ENCODE data around the gene PAQR9.
"Not testable (repeated sequence)": the region's sequence is repeated elsewhere in the genome, so short reads cannot be mapped to it uniquely, and the experiment has no call there.

PAQR9 gene

GRCh38 chr3:142963516-142964448 is at the start of gene PAQR9:
PAQR9 (minus strand) TSS chr3:142963674; CDS start chr3:142963336, 338 bp downstream.
- no peak for DNase-seq (ENCODE audit: low read depth in 1 of 2, low spot score in 1 of 2)

GRCh38 chr3:143011705-143012104 is 48.2 kb upstream of the PAQR9 start:
- no peak for DNase-seq (ENCODE audit: low read depth in 1 of 2, low spot score in 1 of 2)

GRCh38 chr3:143010024-143010423 is 46.5 kb upstream of the PAQR9 start:
- DNase-seq (ENCODE audit: low read depth in 1 of 2, low spot score in 1 of 2) = no peak

GRCh38 chr3:143004823-143005222 is 41.3 kb upstream of the PAQR9 start:
- DNase-seq (ENCODE audit: low read depth in 1 of 2, low spot score in 1 of 2) = no peak

- no peak for DNase-seq (ENCODE audit: low read depth in 1 of 2, low spot score in 1 of 2)
These were observed 39.3 kb upstream of the PAQR9 start for GRCh38 chr3:143002727-143003126.

- DNase-seq (ENCODE audit: low read depth in 1 of 2, low spot score in 1 of 2) = no peak
These were observed 38.7 kb upstream of the PAQR9 start for GRCh38 chr3:143002083-143002712.

- peak; percentile 75 for DNase-seq (ENCODE audit: low read depth in 1 of 2, low spot score in 1 of 2)
These were observed 38.1 kb upstream of the PAQR9 start, which contains the start of gene U2SURP for GRCh38 chr3:143001369-143002082. U2SURP (plus strand) TSS chr3:143001570; CDS start chr3:143001629, 59 bp downstream.

- DNase-seq (ENCODE audit: low read depth in 1 of 2, low spot score in 1 of 2) = no peak
These were observed 37.5 kb upstream of the PAQR9 start for GRCh38 chr3:143001034-143001368.

GRCh38 chr3:143000528-143000927 is 37.1 kb upstream of the PAQR9 start:
- no peak for DNase-seq (ENCODE audit: low read depth in 1 of 2, low spot score in 1 of 2)

- DNase-seq (ENCODE audit: low read depth in 1 of 2, low spot score in 1 of 2) = no peak
These were observed 36.4 kb upstream of the PAQR9 start for GRCh38 chr3:142999881-143000280.

GRCh38 chr3:142998439-142998838 is 35.0 kb upstream of the PAQR9 start:
- no peak for DNase-seq (ENCODE audit: low read depth in 1 of 2, low spot score in 1 of 2)

GRCh38 chr3:142997330-142997729 is 33.9 kb upstream of the PAQR9 start:
- DNase-seq (ENCODE audit: low read depth in 1 of 2, low spot score in 1 of 2) = no peak

- peak in 1 of 2 donors; percentile 16 for DNase-seq (ENCODE audit: low read depth in 1 of 2, low spot score in 1 of 2)
These were observed 30.5 kb upstream of the PAQR9 start for GRCh38 chr3:142993958-142994442.

- no peak for DNase-seq (ENCODE audit: low read depth in 1 of 2, low spot score in 1 of 2)
These were observed 28.8 kb upstream of the PAQR9 start for GRCh38 chr3:142992323-142992722.

GRCh38 chr3:142990721-142991120 is 27.2 kb upstream of the PAQR9 start:
- DNase-seq (ENCODE audit: low read depth in 1 of 2, low spot score in 1 of 2) = no peak

- not testable (repeated sequence) for DNase-seq (ENCODE audit: low read depth in 1 of 2, low spot score in 1 of 2)
These were observed 25.4 kb upstream of the PAQR9 start for GRCh38 chr3:142988826-142989225.

- not testable (repeated sequence) for DNase-seq (ENCODE audit: low read depth in 1 of 2, low spot score in 1 of 2)
These were observed 24.7 kb upstream of the PAQR9 start for GRCh38 chr3:142988221-142988620.

- no peak for DNase-seq (ENCODE audit: low read depth in 1 of 2, low spot score in 1 of 2)
These were observed 24.2 kb upstream of the PAQR9 start for GRCh38 chr3:142987707-142988106.

- DNase-seq (ENCODE audit: low read depth in 1 of 2, low spot score in 1 of 2) = no peak
These were observed 23.7 kb upstream of the PAQR9 start for GRCh38 chr3:142987080-142987700.

- DNase-seq (ENCODE audit: low read depth in 1 of 2, low spot score in 1 of 2) = no peak
These were observed 20.8 kb upstream of the PAQR9 start for GRCh38 chr3:142984255-142984654.

- DNase-seq (ENCODE audit: low read depth in 1 of 2, low spot score in 1 of 2) = no peak
These were observed 19.8 kb upstream of the PAQR9 start for GRCh38 chr3:142983318-142983717.

All from stimulated activated CD4-positive, alpha-beta T cell treated with anti-CD3 and anti-CD28 coated beads, Interleukin-15, amount 100 ng/mL, for 1 hour (primary cell).